Measurements from ENCODE around the gene PLEKHA5. TPM values are rescaled to one million over a fixed set of nuclear protein-coding genes. Genes with fewer than 3 reads are reported as not detected.

PLEKHA5 gene
- total RNA-seq, 4 donors from 2014 or later: 21.3 to 22.9 (median 21.4) TPM

- no peak overlapping the region for H3K4me3 ChIP-seq
- H3K4me1 ChIP-seq: no peaks in the 10 kb centered on the region
- 97 to 98% methylated on average over 1 of the region's 1 CpG for WGBS, 2 donors
- no peak overlapping the region for H3K27ac ChIP-seq
- no peaks in the 10 kb centered on the region for H3K9me3 ChIP-seq
- TF ChIP-seq POLR2A (IDR thresholded peaks at IDR 0.05) (no peak), EP300 (IDR thresholded peaks at IDR 0.05) (no peak)
- TF ChIP-seq, protein P1, sequence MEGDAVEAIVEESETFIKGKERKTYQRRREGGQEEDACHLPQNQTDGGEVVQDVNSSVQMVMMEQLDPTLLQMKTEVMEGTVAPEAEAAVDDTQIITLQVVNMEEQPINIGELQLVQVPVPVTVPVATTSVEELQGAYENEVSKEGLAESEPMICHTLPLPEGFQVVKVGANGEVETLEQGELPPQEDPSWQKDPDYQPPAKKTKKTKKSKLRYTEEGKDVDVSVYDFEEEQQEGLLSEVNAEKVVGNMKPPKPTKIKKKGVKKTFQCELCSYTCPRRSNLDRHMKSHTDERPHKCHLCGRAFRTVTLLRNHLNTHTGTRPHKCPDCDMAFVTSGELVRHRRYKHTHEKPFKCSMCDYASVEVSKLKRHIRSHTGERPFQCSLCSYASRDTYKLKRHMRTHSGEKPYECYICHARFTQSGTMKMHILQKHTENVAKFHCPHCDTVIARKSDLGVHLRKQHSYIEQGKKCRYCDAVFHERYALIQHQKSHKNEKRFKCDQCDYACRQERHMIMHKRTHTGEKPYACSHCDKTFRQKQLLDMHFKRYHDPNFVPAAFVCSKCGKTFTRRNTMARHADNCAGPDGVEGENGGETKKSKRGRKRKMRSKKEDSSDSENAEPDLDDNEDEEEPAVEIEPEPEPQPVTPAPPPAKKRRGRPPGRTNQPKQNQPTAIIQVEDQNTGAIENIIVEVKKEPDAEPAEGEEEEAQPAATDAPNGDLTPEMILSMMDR (IDR thresholded peaks at IDR 0.05): no peak
- DNase-seq (ENCODE audit: low spot score in 2 of 2): no peak
- no peaks in the 10 kb centered on the region for H3K27me3 ChIP-seq
- no peaks in the 10 kb centered on the region for H3K36me3 ChIP-seq
Observed at GRCh38 chr12:19203013-19203412, 73.5 kb downstream of the PLEKHA5 start.

DNA sequence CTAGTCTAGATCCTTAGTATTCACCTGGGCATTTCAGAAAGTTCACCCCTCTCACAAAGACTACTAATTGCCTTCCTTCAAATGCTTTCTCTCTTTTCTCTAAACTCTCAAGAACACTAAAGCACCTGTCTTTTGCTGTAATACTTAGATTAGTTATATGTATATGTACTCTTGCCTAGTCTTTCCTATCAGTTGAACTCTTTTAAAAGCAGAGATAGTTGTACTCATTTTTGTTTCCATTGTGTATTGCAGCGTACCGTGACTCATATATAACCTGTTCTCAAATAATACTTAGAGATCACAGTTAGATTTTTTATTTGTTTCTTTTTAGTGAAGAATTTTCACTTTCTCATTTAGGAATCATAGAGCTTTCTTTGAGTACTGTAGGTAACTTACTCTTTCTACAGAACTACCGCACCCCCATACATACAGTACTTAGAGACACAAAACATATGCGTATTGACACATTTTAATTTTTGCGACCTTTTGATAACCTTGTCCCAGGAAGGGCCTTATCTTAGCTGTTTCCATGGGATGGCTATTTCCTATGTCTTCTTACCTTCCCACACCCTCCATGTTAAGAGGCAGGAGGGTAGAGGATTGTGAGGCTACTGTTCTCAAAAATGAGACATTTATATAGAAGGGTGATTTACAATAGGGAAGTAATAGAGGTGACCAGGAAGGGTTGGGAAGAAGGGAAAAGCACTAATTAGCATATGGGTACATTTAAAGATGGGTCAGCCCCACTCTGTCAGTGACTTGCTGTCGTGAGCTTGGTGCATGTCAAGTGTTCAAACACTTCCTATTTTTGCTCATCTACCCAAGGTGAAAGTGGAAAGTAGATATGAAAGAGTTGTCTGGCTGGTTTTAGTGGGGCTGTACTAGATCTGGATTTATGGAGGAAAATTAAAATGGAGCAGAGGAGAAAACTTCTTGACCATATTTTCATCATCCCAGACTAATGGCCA is 74.3 kb downstream of the PLEKHA5 start:
- H3K9me3 ChIP-seq: no peaks in the 10 kb centered on the region

DNA sequence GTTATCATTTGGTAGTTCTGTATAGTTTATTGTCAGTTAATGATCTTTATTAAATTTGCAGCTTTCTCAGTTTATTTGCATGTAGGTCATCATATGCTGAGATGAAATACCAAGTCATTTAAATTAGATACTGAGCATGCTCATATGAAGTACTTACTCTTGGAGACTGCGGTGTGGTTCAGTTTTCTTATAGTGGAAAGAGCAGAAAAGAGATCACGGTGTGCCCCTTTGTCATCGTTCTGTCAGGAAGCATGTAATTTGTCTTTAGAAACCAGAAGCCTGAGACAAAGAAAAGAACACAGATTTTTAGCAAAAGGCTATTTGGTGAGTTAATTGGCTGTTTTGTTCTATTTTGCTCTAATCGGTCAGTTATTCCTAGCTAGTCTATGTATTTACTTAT is 75.6 kb downstream of the PLEKHA5 start:
- DNase-seq (ENCODE audit: low spot score in 2 of 2): no peak
- 56 to 65% methylated on average over 4 of the region's 4 CpGs for WGBS, 2 donors
- Histone ChIP-seq H3K36me3 (no peaks in the 10 kb centered on the region), H3K4me3 (no peak overlapping the region), H3K9me3 (peaks cover 0 to 9% (median 0%) of the 10 kb centered on the region in 4 donors), H3K4me1 (no peaks in the 10 kb centered on the region), H3K27ac (no peak overlapping the region), H3K27me3 (no peaks in the 10 kb centered on the region)
- TF ChIP-seq, protein P1 (IDR thresholded peaks at IDR 0.05): no peak
- TF ChIP-seq POLR2A (IDR thresholded peaks at IDR 0.05) (no peak), EP300 (IDR thresholded peaks at IDR 0.05) (no peak)

More for the DNA sequence above, 74.3 kb downstream of the PLEKHA5 start:
- 96% methylated on average over 6 of the region's 6 CpGs for WGBS, 2 donors
- Histone ChIP-seq H3K36me3 (no peaks in the 10 kb centered on the region), H3K27ac (no peak overlapping the region), H3K27me3 (no peaks in the 10 kb centered on the region), H3K4me3 (no peak overlapping the region), H3K4me1 (no peaks in the 10 kb centered on the region)
- DNase-seq (ENCODE audit: low spot score in 2 of 2): no peak
- TF ChIP-seq, protein P1 (IDR thresholded peaks at IDR 0.05): no peak
- TF ChIP-seq EP300 (IDR thresholded peaks at IDR 0.05) (no peak), POLR2A (IDR thresholded peaks at IDR 0.05) (no peak)

GRCh38 chr12:19206493-19207077 is 77.1 kb downstream of the PLEKHA5 start:
- no peak overlapping the region for H3K27ac ChIP-seq
- H3K27me3 ChIP-seq: no peaks in the 10 kb centered on the region
- peaks cover 0 to 12% (median 1%) of the 10 kb centered on the region in 4 donors for H3K9me3 ChIP-seq
- DNase-seq (ENCODE audit: low spot score in 2 of 2): no peak
- 88 to 93% methylated on average over 4 of the region's 4 CpGs for WGBS, 2 donors
- H3K4me1 ChIP-seq: no peaks in the 10 kb centered on the region
- no peak overlapping the region for H3K4me3 ChIP-seq
- no peak for TF ChIP-seq POLR2A (IDR thresholded peaks at IDR 0.05)
- TF ChIP-seq, protein P1 (IDR thresholded peaks at IDR 0.05): no peak
- no peak for TF ChIP-seq EP300 (IDR thresholded peaks at IDR 0.05)
- no peaks in the 10 kb centered on the region for H3K36me3 ChIP-seq

DNA sequence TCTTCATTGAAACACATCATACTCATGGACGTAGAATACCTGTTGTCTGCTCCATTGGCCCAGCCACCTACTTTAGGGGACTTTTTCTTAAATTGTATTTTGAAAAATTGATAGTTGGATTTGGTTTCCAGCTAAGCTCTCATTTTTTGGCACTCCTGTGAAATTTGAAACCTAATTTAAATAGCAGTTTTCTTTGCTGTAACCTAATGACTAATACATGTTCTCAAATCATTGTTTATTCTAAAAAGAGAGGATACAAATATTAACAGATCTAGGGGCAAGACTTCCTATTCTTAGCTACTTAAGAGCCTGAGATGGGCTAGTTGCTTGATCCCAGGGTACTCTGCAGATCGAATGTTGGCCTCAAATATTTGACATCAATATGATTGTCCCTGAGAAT is 78.9 kb downstream of the PLEKHA5 start:
- no peaks in the 10 kb centered on the region for H3K27me3 ChIP-seq
- H3K27ac ChIP-seq: no peak overlapping the region
- H3K4me1 ChIP-seq: no peaks in the 10 kb centered on the region
- 38 to 46% methylated on average over 2 of the region's 2 CpGs for WGBS, 2 donors
- peaks cover 0 to 12% (median 1%) of the 10 kb centered on the region in 4 donors for H3K9me3 ChIP-seq
- no peak overlapping the region for H3K4me3 ChIP-seq
- DNase-seq (ENCODE audit: low spot score in 2 of 2): no peak
- TF ChIP-seq POLR2A (IDR thresholded peaks at IDR 0.05) (no peak), EP300 (IDR thresholded peaks at IDR 0.05) (no peak)
- TF ChIP-seq, protein P1 (IDR thresholded peaks at IDR 0.05): no peak
- H3K36me3 ChIP-seq: no peaks in the 10 kb centered on the region
